ENCODE data around the gene INPP5D.

DNA sequence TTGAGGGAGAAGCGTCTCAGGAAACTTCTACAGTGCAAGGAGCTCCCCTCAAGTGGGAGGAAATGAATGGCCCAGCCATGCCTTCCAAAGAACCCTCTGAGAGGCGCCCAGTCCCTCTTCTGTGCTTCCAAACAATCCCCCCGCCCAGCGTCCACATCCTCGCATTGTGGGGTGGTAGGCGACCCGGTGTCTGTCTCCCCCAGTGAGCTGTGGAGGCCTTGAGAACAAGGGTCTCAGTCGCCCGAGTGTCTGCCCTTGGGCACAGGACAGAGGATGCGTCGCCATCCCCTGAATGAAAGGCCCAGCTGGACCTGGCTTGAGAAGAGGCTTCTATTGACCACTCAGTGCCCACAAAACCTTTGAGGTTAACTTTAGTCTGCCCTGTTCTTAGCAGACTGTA lies 29.7 kb downstream of the INPP5D start:
- TF ChIP-seq POLR2A (IDR thresholded peaks at IDR 0.05) (no peak), POLR2AphosphoS5 (IDR thresholded peaks at IDR 0.05) (no peak)
- TF ChIP-seq, protein P1, sequence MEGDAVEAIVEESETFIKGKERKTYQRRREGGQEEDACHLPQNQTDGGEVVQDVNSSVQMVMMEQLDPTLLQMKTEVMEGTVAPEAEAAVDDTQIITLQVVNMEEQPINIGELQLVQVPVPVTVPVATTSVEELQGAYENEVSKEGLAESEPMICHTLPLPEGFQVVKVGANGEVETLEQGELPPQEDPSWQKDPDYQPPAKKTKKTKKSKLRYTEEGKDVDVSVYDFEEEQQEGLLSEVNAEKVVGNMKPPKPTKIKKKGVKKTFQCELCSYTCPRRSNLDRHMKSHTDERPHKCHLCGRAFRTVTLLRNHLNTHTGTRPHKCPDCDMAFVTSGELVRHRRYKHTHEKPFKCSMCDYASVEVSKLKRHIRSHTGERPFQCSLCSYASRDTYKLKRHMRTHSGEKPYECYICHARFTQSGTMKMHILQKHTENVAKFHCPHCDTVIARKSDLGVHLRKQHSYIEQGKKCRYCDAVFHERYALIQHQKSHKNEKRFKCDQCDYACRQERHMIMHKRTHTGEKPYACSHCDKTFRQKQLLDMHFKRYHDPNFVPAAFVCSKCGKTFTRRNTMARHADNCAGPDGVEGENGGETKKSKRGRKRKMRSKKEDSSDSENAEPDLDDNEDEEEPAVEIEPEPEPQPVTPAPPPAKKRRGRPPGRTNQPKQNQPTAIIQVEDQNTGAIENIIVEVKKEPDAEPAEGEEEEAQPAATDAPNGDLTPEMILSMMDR (IDR thresholded peaks at IDR 0.05): no peak
